Measurements from ENCODE around the gene OR51F1. TPM values are rescaled to one million over a fixed set of nuclear protein-coding genes. Genes with fewer than 3 reads are reported as not detected.

Gene OR51F1, protein sequence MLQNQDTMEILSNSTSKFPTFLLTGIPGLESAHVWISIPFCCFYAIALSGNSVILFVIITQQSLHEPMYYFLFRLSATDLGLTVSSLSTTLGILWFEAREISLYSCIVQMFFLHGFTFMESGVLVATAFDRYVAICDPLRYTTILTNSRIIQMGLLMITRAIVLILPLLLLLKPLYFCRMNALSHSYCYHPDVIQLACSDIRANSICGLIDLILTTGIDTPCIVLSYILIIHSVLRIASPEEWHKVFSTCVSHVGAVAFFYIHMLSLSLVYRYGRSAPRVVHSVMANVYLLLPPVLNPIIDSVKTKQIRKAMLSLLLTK
- polyA plus RNA-seq (2013, experiment 1 of 2) = not detected
- polyA plus RNA-seq (2013, experiment 2 of 2) = not detected

GRCh38 chr11:4769838-4770237 lies at the start of gene OR51F1:
Gene OR51F1, minus strand, starts transcription at chr11:4769938. Its CDS starts 0 bp downstream, at chr11:4769938.
- no peak for DNase-seq (ENCODE audit: low spot score)
- no peak within 1 kb of the TSS for H3K4me2 ChIP-seq (ENCODE audit: insufficient read depth, low read length, poor library complexity, severe bottlenecking)
- H4K91ac ChIP-seq (ENCODE audit: low read depth, low read length, poor library complexity) = no peak within 1 kb of the TSS
- no peak within 1 kb of the TSS for H3K9ac ChIP-seq (ENCODE audit: low read depth, low read length, poor library complexity)
- H3K27ac ChIP-seq (replicated peaks; ENCODE audit: low read length) = no peak within 1 kb of the TSS
- no CpG with 5 or more reads among the region's 1 CpG for WGBS, 2 donors (ENCODE audit: extremely low coverage in 2 of 2, insufficient read length in 2 of 2, insufficient replicate concordance in 1 of 2)
- no peak within 1 kb of the TSS for H2AK5ac ChIP-seq (ENCODE audit: low read depth, low read length)
- H3K9me3 ChIP-seq (replicated peaks in 1 of 2; ENCODE audit: control insufficient read depth in 2 of 2, insufficient read depth in 1 of 2, low read depth in 1 of 2, low read length in 2 of 2) = no peaks in the 10 kb centered on the region
- no peak within 1 kb of the TSS for H3K23ac ChIP-seq (ENCODE audit: low read depth, low read length, poor library complexity)
- H3K14ac ChIP-seq (ENCODE audit: low read length) = no peak within 1 kb of the TSS
- no peak within 1 kb of the TSS for H2BK5ac ChIP-seq (ENCODE audit: low read length)
- no peak within 1 kb of the TSS for H2AFZ ChIP-seq (ENCODE audit: low read length)
- no peak within 1 kb of the TSS for H3K4ac ChIP-seq (ENCODE audit: low read length)
- H3K4me1 ChIP-seq (ENCODE audit: control insufficient read depth in 2 of 2, insufficient read depth in 1 of 2, low read depth in 1 of 2, low read length in 2 of 2) = no peaks in the 10 kb centered on the region
- no peak within 1 kb of the TSS for H2BK15ac ChIP-seq (ENCODE audit: low read length)
- H3K18ac ChIP-seq (ENCODE audit: low read length) = no peak within 1 kb of the TSS
- H3K36me3 ChIP-seq (replicated peaks in 1 of 2; ENCODE audit: control insufficient read depth in 2 of 2, insufficient read depth in 2 of 2, low read length in 2 of 2) = no peaks in the 10 kb centered on the region
- H2BK12ac ChIP-seq (ENCODE audit: low read length) = no peak within 1 kb of the TSS
- H2BK120ac ChIP-seq (ENCODE audit: low read depth, low read length) = no peak within 1 kb of the TSS
- no peak within 1 kb of the TSS for H3K4me3 ChIP-seq (ENCODE audit: low read length in 2 of 2)
- no peaks in the 10 kb centered on the region for H3K79me1 ChIP-seq (ENCODE audit: low read depth, low read length)
- H4K8ac ChIP-seq (ENCODE audit: low read depth, low read length) = no peak within 1 kb of the TSS
- no peaks in the 10 kb centered on the region for H3K27me3 ChIP-seq (ENCODE audit: control insufficient read depth in 3 of 3, insufficient read depth in 3 of 3, low read depth in 1 of 3, low read length in 3 of 3)

DNA sequence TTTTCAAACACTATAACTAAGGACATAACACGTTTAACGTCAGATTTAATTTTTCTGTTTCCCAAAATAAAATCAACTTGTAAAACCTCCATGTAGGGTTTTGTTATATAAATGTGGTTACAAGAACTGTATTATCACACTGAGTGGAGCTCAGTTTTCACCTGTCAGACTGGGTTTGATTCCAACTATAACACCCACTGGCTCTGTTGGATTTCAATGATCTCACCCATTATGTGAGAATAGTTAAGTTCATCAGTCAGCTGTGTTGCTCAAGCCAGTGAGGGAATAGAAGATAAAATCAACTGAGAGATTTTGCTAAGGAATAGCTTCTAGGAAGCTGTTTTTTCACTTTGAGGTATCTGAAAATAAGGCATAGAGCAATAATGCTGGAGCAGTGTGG lies 39.5 kb upstream of the OR51F1 start:
- Histone ChIP-seq H2BK5ac (ENCODE audit: low read length) (no peak overlapping the region), H3K18ac (ENCODE audit: low read length) (no peak overlapping the region), H3K14ac (ENCODE audit: low read length) (no peak overlapping the region), H3K4me2 (ENCODE audit: insufficient read depth, low read length, poor library complexity, severe bottlenecking) (no peak overlapping the region), H3K27me3 (ENCODE audit: control insufficient read depth in 3 of 3, insufficient read depth in 3 of 3, low read depth in 1 of 3, low read length in 3 of 3) (no peaks in the 10 kb centered on the region), H3K23ac (ENCODE audit: low read depth, low read length, poor library complexity) (no peak overlapping the region), H4K8ac (ENCODE audit: low read depth, low read length) (no peak overlapping the region), H3K4ac (ENCODE audit: low read length) (no peak overlapping the region), H3K79me1 (ENCODE audit: low read depth, low read length) (no peaks in the 10 kb centered on the region), H3K36me3 (replicated peaks in 1 of 2; ENCODE audit: control insufficient read depth in 2 of 2, insufficient read depth in 2 of 2, low read length in 2 of 2) (no peaks in the 10 kb centered on the region), H3K4me3 (ENCODE audit: low read length in 2 of 2) (no peak overlapping the region), H3K27ac (replicated peaks; ENCODE audit: low read length) (no peak overlapping the region), H2BK15ac (ENCODE audit: low read length) (no peak overlapping the region), H2AK5ac (ENCODE audit: low read depth, low read length) (no peak overlapping the region), H4K91ac (ENCODE audit: low read depth, low read length, poor library complexity) (no peak overlapping the region), H3K9ac (ENCODE audit: low read depth, low read length, poor library complexity) (no peak overlapping the region), H2AFZ (ENCODE audit: low read length) (no peak overlapping the region), H3K9me3 (replicated peaks in 1 of 2; ENCODE audit: control insufficient read depth in 2 of 2, insufficient read depth in 1 of 2, low read depth in 1 of 2, low read length in 2 of 2) (no peaks in the 10 kb centered on the region), H3K4me1 (ENCODE audit: control insufficient read depth in 2 of 2, insufficient read depth in 1 of 2, low read depth in 1 of 2, low read length in 2 of 2) (no peaks in the 10 kb centered on the region), H2BK120ac (ENCODE audit: low read depth, low read length) (no peak overlapping the region), H2BK12ac (ENCODE audit: low read length) (no peak overlapping the region)
- WGBS, 2 donors (ENCODE audit: extremely low coverage in 2 of 2, insufficient read length in 2 of 2, insufficient replicate concordance in 1 of 2) = no CpG with 5 or more reads among the region's 2 CpGs
- DNase-seq (ENCODE audit: low spot score) = no peak

DNA sequence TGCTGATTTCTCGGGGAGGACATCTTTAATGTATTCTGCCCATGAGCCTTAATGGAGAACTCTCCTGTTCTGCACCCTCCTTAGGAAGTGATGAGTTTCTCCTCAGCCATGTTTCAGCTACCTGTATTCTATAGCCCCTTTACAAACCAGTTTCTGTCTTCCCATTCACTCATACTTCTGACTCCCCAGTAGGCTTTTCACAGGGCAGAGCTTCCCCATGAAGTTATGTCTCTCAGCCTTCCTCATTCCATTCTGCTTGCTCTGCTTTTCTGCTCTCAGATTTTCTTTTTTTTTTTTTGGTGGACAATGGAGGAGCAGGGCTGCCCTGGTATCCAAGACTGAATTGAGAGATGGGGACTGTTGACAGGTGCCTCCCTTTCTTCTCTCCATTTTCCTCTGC lies 38.7 kb upstream of the OR51F1 start:
- no peaks in the 10 kb centered on the region for H3K79me1 ChIP-seq (ENCODE audit: low read depth, low read length)
- no peak overlapping the region for H4K8ac ChIP-seq (ENCODE audit: low read depth, low read length)
- H2BK120ac ChIP-seq (ENCODE audit: low read depth, low read length) = no peak overlapping the region
- H3K4me2 ChIP-seq (ENCODE audit: insufficient read depth, low read length, poor library complexity, severe bottlenecking) = no peak overlapping the region
- H3K36me3 ChIP-seq (replicated peaks in 1 of 2; ENCODE audit: control insufficient read depth in 2 of 2, insufficient read depth in 2 of 2, low read length in 2 of 2) = no peaks in the 10 kb centered on the region
- no peak overlapping the region for H3K4ac ChIP-seq (ENCODE audit: low read length)
- no peak overlapping the region for H3K27ac ChIP-seq (replicated peaks; ENCODE audit: low read length)
- no peak for DNase-seq (ENCODE audit: low spot score)
- H3K27me3 ChIP-seq (ENCODE audit: control insufficient read depth in 3 of 3, insufficient read depth in 3 of 3, low read depth in 1 of 3, low read length in 3 of 3) = no peaks in the 10 kb centered on the region
- H3K4me3 ChIP-seq (ENCODE audit: low read length in 2 of 2) = no peak overlapping the region
- H2BK15ac ChIP-seq (ENCODE audit: low read length) = no peak overlapping the region
- no CpG with 5 or more reads among the region's 1 CpG for WGBS, 2 donors (ENCODE audit: extremely low coverage in 2 of 2, insufficient read length in 2 of 2, insufficient replicate concordance in 1 of 2)
- no peaks in the 10 kb centered on the region for H3K4me1 ChIP-seq (ENCODE audit: control insufficient read depth in 2 of 2, insufficient read depth in 1 of 2, low read depth in 1 of 2, low read length in 2 of 2)
- H3K14ac ChIP-seq (ENCODE audit: low read length) = no peak overlapping the region
- H3K18ac ChIP-seq (ENCODE audit: low read length) = no peak overlapping the region
- no peak overlapping the region for H3K9ac ChIP-seq (ENCODE audit: low read depth, low read length, poor library complexity)
- H2BK12ac ChIP-seq (ENCODE audit: low read length) = no peak overlapping the region
- no peak overlapping the region for H2BK5ac ChIP-seq (ENCODE audit: low read length)
- H2AFZ ChIP-seq (ENCODE audit: low read length) = no peak overlapping the region
- H3K23ac ChIP-seq (ENCODE audit: low read depth, low read length, poor library complexity) = no peak overlapping the region
- H3K9me3 ChIP-seq (replicated peaks in 1 of 2; ENCODE audit: control insufficient read depth in 2 of 2, insufficient read depth in 1 of 2, low read depth in 1 of 2, low read length in 2 of 2) = no peaks in the 10 kb centered on the region
- H4K91ac ChIP-seq (ENCODE audit: low read depth, low read length, poor library complexity) = no peak overlapping the region
- no peak overlapping the region for H2AK5ac ChIP-seq (ENCODE audit: low read depth, low read length)

GRCh38 chr11:4804280-4804679 lies 34.5 kb upstream of the OR51F1 start, which contains the start of gene OR52R1:
Gene OR52R1, minus strand, starts transcription at chr11:4804380. Its CDS starts 0 bp downstream, at chr11:4804380.
- Histone ChIP-seq H3K23ac (ENCODE audit: low read depth, low read length, poor library complexity) (no peak within 1 kb of the TSS), H4K8ac (ENCODE audit: low read depth, low read length) (no peak within 1 kb of the TSS), H3K14ac (ENCODE audit: low read length) (no peak within 1 kb of the TSS), H2AK5ac (ENCODE audit: low read depth, low read length) (no peak within 1 kb of the TSS), H4K91ac (ENCODE audit: low read depth, low read length, poor library complexity) (no peak within 1 kb of the TSS), H3K4me1 (ENCODE audit: control insufficient read depth in 2 of 2, insufficient read depth in 1 of 2, low read depth in 1 of 2, low read length in 2 of 2) (no peaks in the 10 kb centered on the region), H3K18ac (ENCODE audit: low read length) (no peak within 1 kb of the TSS), H2BK120ac (ENCODE audit: low read depth, low read length) (no peak within 1 kb of the TSS), H2BK12ac (ENCODE audit: low read length) (no peak within 1 kb of the TSS), H3K4ac (ENCODE audit: low read length) (no peak within 1 kb of the TSS), H3K36me3 (replicated peaks in 1 of 2; ENCODE audit: control insufficient read depth in 2 of 2, insufficient read depth in 2 of 2, low read length in 2 of 2) (no peaks in the 10 kb centered on the region), H3K9ac (ENCODE audit: low read depth, low read length, poor library complexity) (no peak within 1 kb of the TSS), H3K79me1 (ENCODE audit: low read depth, low read length) (no peaks in the 10 kb centered on the region), H3K4me2 (ENCODE audit: insufficient read depth, low read length, poor library complexity, severe bottlenecking) (no peak within 1 kb of the TSS), H2BK5ac (ENCODE audit: low read length) (no peak within 1 kb of the TSS), H3K4me3 (ENCODE audit: low read length in 2 of 2) (no peak within 1 kb of the TSS), H3K27ac (replicated peaks; ENCODE audit: low read length) (no peak within 1 kb of the TSS), H2BK15ac (ENCODE audit: low read length) (no peak within 1 kb of the TSS), H2AFZ (ENCODE audit: low read length) (no peak within 1 kb of the TSS), H3K9me3 (replicated peaks in 1 of 2; ENCODE audit: control insufficient read depth in 2 of 2, insufficient read depth in 1 of 2, low read depth in 1 of 2, low read length in 2 of 2) (no peaks in the 10 kb centered on the region), H3K27me3 (ENCODE audit: control insufficient read depth in 3 of 3, insufficient read depth in 3 of 3, low read depth in 1 of 3, low read length in 3 of 3) (no peaks in the 10 kb centered on the region)
- no peak for DNase-seq (ENCODE audit: low spot score)
- WGBS, 2 donors (ENCODE audit: extremely low coverage in 2 of 2, insufficient read length in 2 of 2, insufficient replicate concordance in 1 of 2) = no CpG with 5 or more reads among the region's 3 CpGs
